Measurements from ENCODE around the gene P4HA2.

GRCh38 chr5:132261881-132262845 lies 34.5 kb upstream of the P4HA2 start:
- no peak for TF ChIP-seq POLR2A (IDR thresholded peaks at IDR 0.05)
- TF ChIP-seq, protein P1, sequence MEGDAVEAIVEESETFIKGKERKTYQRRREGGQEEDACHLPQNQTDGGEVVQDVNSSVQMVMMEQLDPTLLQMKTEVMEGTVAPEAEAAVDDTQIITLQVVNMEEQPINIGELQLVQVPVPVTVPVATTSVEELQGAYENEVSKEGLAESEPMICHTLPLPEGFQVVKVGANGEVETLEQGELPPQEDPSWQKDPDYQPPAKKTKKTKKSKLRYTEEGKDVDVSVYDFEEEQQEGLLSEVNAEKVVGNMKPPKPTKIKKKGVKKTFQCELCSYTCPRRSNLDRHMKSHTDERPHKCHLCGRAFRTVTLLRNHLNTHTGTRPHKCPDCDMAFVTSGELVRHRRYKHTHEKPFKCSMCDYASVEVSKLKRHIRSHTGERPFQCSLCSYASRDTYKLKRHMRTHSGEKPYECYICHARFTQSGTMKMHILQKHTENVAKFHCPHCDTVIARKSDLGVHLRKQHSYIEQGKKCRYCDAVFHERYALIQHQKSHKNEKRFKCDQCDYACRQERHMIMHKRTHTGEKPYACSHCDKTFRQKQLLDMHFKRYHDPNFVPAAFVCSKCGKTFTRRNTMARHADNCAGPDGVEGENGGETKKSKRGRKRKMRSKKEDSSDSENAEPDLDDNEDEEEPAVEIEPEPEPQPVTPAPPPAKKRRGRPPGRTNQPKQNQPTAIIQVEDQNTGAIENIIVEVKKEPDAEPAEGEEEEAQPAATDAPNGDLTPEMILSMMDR (IDR thresholded peaks at IDR 0.05): no peak

Data from testis (tissue), 2 donors.